HepG2 (cell line): Measurements from ENCODE around the gene ASB16. TPM values are rescaled to one million over a fixed set of nuclear protein-coding genes. Genes with fewer than 3 reads are reported as not detected.

Source experiments
- ELF1 ChIP-seq: sonication (generic); formaldehyde crosslinking; IDR thresholded peaks from 2 replicates; pipeline ENCODE4 v1.4.0; 2020; ENCODE audit warnings: missing genetic modification reagents
- KDM3A ChIP-seq: IDR thresholded peaks from 2 replicates; pipeline ENCODE4 v1.6.1; 2018; ENCODE audit warnings: low read depth, missing compliant biosample characterization
- KLF12 ChIP-seq: sonication (generic); formaldehyde crosslinking; IDR thresholded peaks from 2 replicates; pipeline ENCODE4 v1.4.0; 2020; ENCODE audit warnings: missing genetic modification reagents, borderline replicate concordance
- MLXIP ChIP-seq: sonication (generic); formaldehyde crosslinking; IDR thresholded peaks from 2 replicates; pipeline ENCODE4 v1.9.0; 2021; ENCODE audit warnings: missing genetic modification reagents, borderline replicate concordance
- MXD1 ChIP-seq: sonication (generic); formaldehyde crosslinking; IDR thresholded peaks from 2 replicates; pipeline ENCODE4 v1.4.0; 2020; ENCODE audit warnings: mild to moderate bottlenecking, missing genetic modification reagents
- MXI1 ChIP-seq: IDR thresholded peaks from 3 replicates; pipeline ENCODE4 v1.6.1; 2012; ENCODE audit warnings: low read depth, low read length, inconsistent platforms, borderline replicate concordance
- PATZ1 ChIP-seq: sonication (generic); formaldehyde crosslinking; IDR thresholded peaks from 2 replicates; pipeline ENCODE4 v1.4.0; 2020; ENCODE audit warnings: missing genetic modification reagents
- PHF8 ChIP-seq: sonication (generic); formaldehyde crosslinking; IDR thresholded peaks from 2 replicates; pipeline ENCODE4 v1.5.0; 2020; ENCODE audit warnings: missing genetic modification reagents
- RBFOX2 ChIP-seq: fragments of 200-400 bp; formaldehyde crosslinking; IDR thresholded peaks from 2 replicates; pipeline ENCODE4 v1.6.1; 2017; ENCODE audit warnings: low read depth, mild to moderate bottlenecking, low read length
- RFX5 ChIP-seq: IDR thresholded peaks from 2 replicates; pipeline ENCODE4 v1.6.1; 2011; ENCODE audit warnings: low read depth, low read length, improper control_type of control experiment
- ZNF430 ChIP-seq: sonication (generic); formaldehyde crosslinking; IDR thresholded peaks from 2 replicates; pipeline ENCODE4 v1.9.0; 2021; ENCODE audit warnings: mild to moderate bottlenecking, missing genetic modification reagents
- ZNF574 ChIP-seq: sonication (generic); formaldehyde crosslinking; IDR thresholded peaks from 2 replicates; pipeline ENCODE4 v1.4.0; 2020; ENCODE audit warnings: missing genetic modification reagents
- ZNF605 ChIP-seq: sonication (generic); formaldehyde crosslinking; IDR thresholded peaks from 2 replicates; pipeline ENCODE4 v1.8.0; 2022; ENCODE audit warnings: mild to moderate bottlenecking, missing genetic modification reagents
- ZNF773 ChIP-seq: sonication (generic); formaldehyde crosslinking; IDR thresholded peaks from 2 replicates; pipeline ENCODE4 v1.4.0; 2020; ENCODE audit warnings: missing genetic modification reagents, borderline replicate concordance
- polyA plus RNA-seq, 8 experiments: library from polyadenylated mRNA; depleted of rRNA in 3 of 8; stranded (reverse) in 7 of 8; unstranded in 1 of 8; fragments of >200 nt; fragmentation: Illumina TruSeq in 4 of 8; extraction: Trizol in 4 of 8; gene quantifications; 2 replicates each; pipeline versions ENCODE4 v1.2.1 to v1.2.3, GENCODE V29; 2011 to 2016; ENCODE audit warnings: low read depth in 4 of 8, missing spikeins in 1 of 8, mixed read lengths in 1 of 8; ENCODE audit not compliant: insufficient read depth in 1 of 8
- total RNA-seq, 5 experiments: library from RNA; depleted of rRNA; stranded (reverse); fragments of >200 nt; fragmentation: Illumina TruSeq; extraction: Trizol; gene quantifications; 2 replicates each; pipeline ENCODE4 v1.2.3, GENCODE V29; 2016; ENCODE audit warnings: low read depth in 1 of 5
- TF ChIP-seq, protein P1 (sequence below): sonication (generic); formaldehyde crosslinking; IDR thresholded peaks from 2 replicates; pipeline ENCODE4 v1.9.0; 2022; ENCODE audit warnings: low read depth, missing genetic modification reagents
- TF ChIP-seq, protein P2 (sequence below): sonication (generic); formaldehyde crosslinking; IDR thresholded peaks from 2 replicates; pipeline ENCODE4 v1.5.1; 2020; ENCODE audit warnings: mild to moderate bottlenecking, missing genetic modification reagents, moderate library complexity

Gene ASB16
- total and polyA plus RNA-seq, 2 of the 13 experiments (the other 11 are each of a cell fraction or from before 2014, with no cell fraction given), result 0.07 TPM; not detected in 1

DNA sequence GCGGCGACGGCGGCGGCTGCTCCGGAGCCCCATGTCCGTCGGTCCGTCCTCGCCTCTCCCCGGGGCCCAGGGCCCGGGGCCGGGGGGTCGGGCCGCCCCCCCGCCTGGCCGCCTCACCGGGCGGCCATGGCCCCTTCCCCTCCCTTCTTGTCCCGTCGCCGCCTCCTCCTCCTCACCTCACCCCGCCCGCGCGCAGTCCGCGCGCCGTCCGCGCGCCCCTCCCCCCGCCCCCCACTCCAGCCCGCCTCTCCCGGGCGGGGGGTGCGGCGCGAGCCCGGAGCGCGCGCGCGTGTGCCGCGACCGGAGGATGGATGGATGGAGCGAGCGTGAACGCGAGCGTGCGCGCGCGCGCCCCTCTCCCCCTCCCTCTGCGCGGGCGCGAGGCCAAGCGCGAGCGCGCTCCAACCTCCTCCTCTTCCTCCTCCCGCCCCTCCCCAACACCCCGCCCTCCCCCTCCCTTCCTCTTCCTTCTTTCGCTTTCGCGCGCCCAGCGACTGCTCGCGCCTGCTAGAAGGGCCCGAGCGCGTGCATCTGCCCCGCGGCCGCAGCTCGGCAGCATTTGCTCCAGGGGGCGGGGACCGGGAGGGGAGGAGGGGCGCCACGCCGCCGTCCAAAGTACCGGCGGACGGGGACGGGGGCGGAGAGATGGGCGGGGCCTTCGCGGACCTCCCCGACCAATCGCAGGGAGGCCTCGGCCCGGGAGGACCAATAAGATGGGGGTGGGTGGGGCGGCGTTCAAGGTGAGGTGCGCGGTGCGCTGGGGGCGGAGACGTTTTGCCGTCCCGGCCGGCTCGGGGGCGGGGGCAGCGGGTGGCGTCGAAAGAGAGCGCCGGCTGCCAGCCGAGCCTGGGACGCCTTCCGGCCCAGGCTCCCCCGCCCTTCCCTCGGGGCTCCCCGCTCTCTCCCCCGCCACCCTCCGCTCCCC is 29.3 kb downstream of the ASB16 start, which contains the start of gene ATXN7L3 (continued):
- TF ChIP-seq MXD1, result 0 out of 2 replicates have a peak, but pooled peaks have one; percentile 5
- TF ChIP-seq ELF1 (CRISPR knock-in tag), result peak; percentile 36; the same call in 1 of the 2 replicates
- no peak for TF ChIP-seq ZNF605 (CRISPR knock-in tag)
- TF ChIP-seq ZNF773 (CRISPR knock-in tag), result no peak
- peak; percentile 22 for TF ChIP-seq PHF8 (CRISPR knock-in tag)
- peak; percentile 76; the same call in 1 of the 3 replicates for TF ChIP-seq MXI1
- TF ChIP-seq, protein P1, sequence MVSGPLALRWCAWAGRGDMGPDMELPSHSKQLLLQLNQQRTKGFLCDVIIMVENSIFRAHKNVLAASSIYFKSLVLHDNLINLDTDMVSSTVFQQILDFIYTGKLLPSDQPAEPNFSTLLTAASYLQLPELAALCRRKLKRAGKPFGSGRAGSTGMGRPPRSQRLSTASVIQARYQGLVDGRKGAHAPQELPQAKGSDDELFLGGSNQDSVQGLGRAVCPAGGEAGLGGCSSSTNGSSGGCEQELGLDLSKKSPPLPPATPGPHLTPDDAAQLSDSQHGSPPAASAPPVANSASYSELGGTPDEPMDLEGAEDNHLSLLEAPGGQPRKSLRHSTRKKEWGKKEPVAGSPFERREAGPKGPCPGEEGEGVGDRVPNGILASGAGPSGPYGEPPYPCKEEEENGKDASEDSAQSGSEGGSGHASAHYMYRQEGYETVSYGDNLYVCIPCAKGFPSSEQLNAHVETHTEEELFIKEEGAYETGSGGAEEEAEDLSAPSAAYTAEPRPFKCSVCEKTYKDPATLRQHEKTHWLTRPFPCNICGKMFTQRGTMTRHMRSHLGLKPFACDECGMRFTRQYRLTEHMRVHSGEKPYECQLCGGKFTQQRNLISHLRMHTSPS (CRISPR knock-in tag), result no peak
- peak; percentile 80 for TF ChIP-seq RBFOX2
- no peak for TF ChIP-seq ZNF430 (CRISPR knock-in tag)
- TF ChIP-seq, protein P2, sequence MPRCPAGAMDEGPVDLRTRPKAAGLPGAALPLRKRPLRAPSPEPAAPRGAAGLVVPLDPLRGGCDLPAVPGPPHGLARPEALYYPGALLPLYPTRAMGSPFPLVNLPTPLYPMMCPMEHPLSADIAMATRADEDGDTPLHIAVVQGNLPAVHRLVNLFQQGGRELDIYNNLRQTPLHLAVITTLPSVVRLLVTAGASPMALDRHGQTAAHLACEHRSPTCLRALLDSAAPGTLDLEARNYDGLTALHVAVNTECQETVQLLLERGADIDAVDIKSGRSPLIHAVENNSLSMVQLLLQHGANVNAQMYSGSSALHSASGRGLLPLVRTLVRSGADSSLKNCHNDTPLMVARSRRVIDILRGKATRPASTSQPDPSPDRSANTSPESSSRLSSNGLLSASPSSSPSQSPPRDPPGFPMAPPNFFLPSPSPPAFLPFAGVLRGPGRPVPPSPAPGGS (CRISPR knock-in tag), result no peak
- no peak; the same call in 1 of the 2 replicates for TF ChIP-seq MLXIP (CRISPR knock-in tag)
- peak; percentile 92 for TF ChIP-seq PATZ1 (CRISPR knock-in tag)
- peak; percentile 31; the same call in 1 of the 2 replicates for TF ChIP-seq RFX5
- TF ChIP-seq KDM3A (CRISPR knock-in tag), result 0 out of 2 replicates have a peak, but pooled peaks have one; percentile 17
- peak; percentile 78 for TF ChIP-seq ZNF574 (CRISPR knock-in tag)
- TF ChIP-seq KLF12, result peak; percentile 83; the same call in 1 of the 2 replicates
